ENCODE data around the gene CFAP46. TPM values are rescaled to one million over a fixed set of nuclear protein-coding genes. Genes with fewer than 3 reads are reported as not detected.
"Not testable (repeated sequence)": the region's sequence is repeated elsewhere in the genome, so short reads cannot be mapped to it uniquely, and the experiment has no call there.

CFAP46 gene
- total RNA-seq, 1 donor from 2014 or later, result not detected

DNA sequence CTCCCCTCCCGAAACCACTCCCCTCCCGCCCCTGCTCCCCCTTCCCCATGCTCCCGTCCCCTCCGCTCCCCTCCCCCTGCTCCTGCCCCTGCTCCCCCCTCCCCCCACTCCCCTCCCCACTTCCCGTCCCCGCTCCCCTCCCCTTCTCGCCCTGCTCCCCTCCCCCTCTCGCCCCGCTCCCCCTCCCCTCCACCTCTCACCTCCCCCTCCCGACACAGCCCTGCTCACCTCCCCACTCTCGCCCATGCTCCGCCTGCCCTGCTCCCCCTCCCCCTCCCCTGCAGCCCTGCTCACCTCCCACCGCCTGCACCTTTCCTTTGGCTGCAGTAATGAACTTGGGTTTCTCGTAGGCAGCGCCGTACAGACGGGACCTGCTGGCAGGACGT, 106.5 kb downstream of the CFAP46 start:
- no peaks in the 10 kb centered on the region for H3K36me3 Mint-ChIP-seq (ENCODE audit: low read depth)
- no peak overlapping the region for H3K27ac Mint-ChIP-seq
- no peak for DNase-seq
- no peaks in the 10 kb centered on the region for H3K9me3 Mint-ChIP-seq
- no peaks in the 10 kb centered on the region for H3K4me1 Mint-ChIP-seq
- H3K4me3 Mint-ChIP-seq, result no peak overlapping the region
- no peaks in the 10 kb centered on the region for H3K27me3 Mint-ChIP-seq
- intact Hi-C loops (cut with micrococcal nuclease), result loop anchor here (10.0 kb wide), 1 partner anchor 181 kb away; no protein-coding TSS in a partner anchor

DNA sequence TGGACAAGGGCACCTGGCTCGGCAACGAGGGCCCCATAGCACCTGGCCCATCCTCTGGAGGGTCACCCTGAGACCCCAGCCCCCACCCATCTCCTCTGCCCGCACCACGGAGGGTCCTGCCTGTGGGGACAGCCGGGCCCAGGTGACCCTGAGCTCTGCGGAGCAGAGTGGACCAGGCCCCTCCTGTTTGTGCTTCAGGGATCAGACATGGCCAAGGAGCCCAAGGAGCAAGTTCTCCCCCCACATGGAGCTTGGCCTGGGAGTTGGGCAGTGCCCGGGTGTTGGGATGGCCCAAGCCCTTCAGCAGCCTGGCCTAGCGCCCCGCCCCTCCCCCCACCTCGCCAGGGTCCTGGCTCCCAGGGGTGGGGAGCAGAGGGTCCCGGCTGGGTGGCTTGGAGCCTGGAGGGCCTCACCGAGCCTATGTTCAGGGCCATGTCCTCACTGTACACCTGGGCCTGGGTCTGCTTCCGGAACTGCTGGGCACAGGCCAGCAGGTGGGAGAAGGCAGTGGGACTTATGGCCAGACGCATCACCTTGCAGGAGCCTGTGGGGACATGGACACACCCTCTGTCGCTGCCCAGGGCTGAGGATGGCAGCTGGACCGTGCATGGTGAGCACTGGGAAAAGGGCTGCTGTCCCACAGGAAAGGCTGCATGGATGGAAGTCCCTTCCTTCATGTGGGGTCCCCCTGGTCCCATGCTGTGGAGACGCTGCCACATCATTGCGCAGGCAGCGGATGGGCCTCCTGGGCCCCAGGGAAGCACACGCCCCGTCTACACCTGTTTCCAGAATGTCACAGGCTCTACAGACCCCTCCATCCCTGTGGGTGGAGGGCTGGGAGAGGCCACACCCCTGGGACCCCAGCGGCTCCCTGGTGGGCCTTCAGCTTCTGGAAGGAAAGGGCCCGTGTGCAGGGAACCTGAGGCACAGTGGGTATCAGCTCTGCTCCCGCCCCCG, 107.2 kb downstream of the CFAP46 start:
- intact Hi-C loops (cut with micrococcal nuclease), result loop anchor here (10.0 kb wide), 1 partner anchor 180 kb away; no protein-coding TSS in a partner anchor
- Mint-ChIP-seq H3K27me3 (no peaks in the 10 kb centered on the region), H3K4me3 (no peak overlapping the region), H3K27ac (no peak overlapping the region), H3K9me3 (no peaks in the 10 kb centered on the region), H3K4me1 (no peaks in the 10 kb centered on the region), H3K36me3 (ENCODE audit: low read depth) (no peaks in the 10 kb centered on the region)
- DNase-seq, result no peak

- intact Hi-C loops (cut with micrococcal nuclease), result loop anchor here (10.0 kb wide), 1 partner anchor 180 kb away; no protein-coding TSS in a partner anchor
- Mint-ChIP-seq H3K4me3 (no peak overlapping the region), H3K27ac (no peak overlapping the region), H3K4me1 (no peaks in the 10 kb centered on the region), H3K36me3 (ENCODE audit: low read depth) (no peaks in the 10 kb centered on the region), H3K27me3 (no peaks in the 10 kb centered on the region), H3K9me3 (no peaks in the 10 kb centered on the region)
- no peak for DNase-seq
Observed at GRCh38 chr10:132834311-132834761, 108.0 kb downstream of the CFAP46 start.

DNA sequence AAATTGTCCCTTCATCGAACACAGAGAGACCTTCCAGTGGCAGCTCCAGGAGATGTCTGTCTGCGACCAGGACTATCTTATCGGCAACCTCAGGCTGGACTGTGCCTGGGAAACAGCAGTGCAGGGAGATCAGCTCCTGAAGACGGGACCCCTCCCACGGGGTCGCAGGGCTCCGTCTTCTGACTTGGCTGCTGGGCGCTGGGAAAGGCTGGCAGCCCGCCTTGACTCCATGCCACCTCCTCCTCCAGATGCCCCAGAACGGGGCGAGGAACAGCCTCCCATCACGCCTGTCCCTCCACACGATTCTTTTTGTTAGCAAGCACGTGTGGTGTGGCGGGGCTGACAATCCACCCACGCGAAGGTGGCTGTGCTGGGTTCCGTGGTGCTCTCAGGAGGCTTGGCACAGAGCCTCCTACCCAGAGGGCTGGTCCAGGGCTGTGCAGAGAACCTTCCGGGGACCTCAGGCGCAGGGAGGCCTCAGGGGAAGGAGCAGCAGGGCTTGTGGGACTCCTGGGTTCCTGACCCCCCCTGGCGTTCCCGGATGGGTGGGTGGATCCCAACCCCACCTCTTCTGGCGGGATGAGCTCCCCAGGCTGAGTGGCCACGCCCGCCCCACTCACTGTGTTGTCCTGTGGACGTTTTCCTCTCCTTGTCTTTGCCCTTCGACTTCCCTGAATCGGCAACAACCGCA, 108.8 kb downstream of the CFAP46 start:
- intact Hi-C loops (cut with micrococcal nuclease), result loop anchor here (10.0 kb wide), 1 partner anchor 179 kb away; no protein-coding TSS in a partner anchor
- H3K9me3 Mint-ChIP-seq, result no peaks in the 10 kb centered on the region
- no peaks in the 10 kb centered on the region for H3K36me3 Mint-ChIP-seq (ENCODE audit: low read depth)
- no peaks in the 10 kb centered on the region for H3K4me1 Mint-ChIP-seq
- H3K27me3 Mint-ChIP-seq, result no peaks in the 10 kb centered on the region
- no peak overlapping the region for H3K27ac Mint-ChIP-seq
- no peak overlapping the region for H3K4me3 Mint-ChIP-seq
- DNase-seq, result no peak

DNA sequence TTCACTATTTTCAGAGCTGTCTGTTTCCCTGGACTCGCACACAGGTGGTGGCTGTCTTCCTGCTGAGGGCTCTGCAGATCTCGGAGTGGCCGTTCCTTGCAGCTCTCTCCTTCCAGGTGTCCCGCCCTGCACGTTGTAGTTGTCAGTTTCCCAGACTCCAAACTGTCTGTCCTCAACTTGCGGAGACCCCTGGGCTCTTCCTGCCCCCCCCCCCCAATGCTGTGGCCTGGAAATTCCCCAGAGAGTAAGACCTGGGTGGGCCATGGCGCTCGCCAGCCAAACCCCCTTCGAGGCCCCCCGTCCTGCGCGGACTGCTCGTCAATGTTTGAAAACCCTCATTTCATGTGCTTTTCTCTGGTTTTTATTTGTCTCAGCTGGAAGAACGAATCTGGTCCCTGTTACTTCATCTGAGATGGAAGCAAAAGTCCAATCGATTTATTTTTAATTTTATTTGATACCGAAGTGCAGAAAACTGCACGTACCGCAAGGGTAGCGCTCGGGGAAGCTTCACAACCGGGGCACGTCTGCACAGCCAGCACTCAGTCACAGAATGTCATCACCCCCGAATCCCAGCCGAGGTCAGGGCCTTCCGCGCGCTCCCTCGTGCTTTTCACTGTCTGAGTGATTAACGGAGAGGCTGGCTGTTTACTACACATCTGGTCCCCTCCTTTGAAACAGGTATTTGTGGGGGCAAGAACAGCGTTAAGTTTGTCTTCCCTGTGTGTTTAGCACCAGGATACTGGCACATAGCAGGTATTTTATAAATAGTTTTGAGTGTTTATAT, 110.0 kb downstream of the CFAP46 start:
- Mint-ChIP-seq H3K4me1 (no peaks in the 10 kb centered on the region), H3K9me3 (no peaks in the 10 kb centered on the region), H3K27ac (no peak overlapping the region), H3K27me3 (no peaks in the 10 kb centered on the region), H3K36me3 (ENCODE audit: low read depth) (no peaks in the 10 kb centered on the region), H3K4me3 (no peak overlapping the region)
- intact Hi-C loops (cut with micrococcal nuclease), result loop anchor here (10.0 kb wide), 1 partner anchor 178 kb away; no protein-coding TSS in a partner anchor
- DNase-seq, result no peak

GRCh38 chr10:132829403-132829802, 113.0 kb downstream of the CFAP46 start:
- intact Hi-C loops (cut with micrococcal nuclease), result no loop called here
- H3K4me3 Mint-ChIP-seq, result no peak overlapping the region
- H3K4me1 Mint-ChIP-seq, result no peaks in the 10 kb centered on the region
- no peak overlapping the region for H3K27ac Mint-ChIP-seq
- DNase-seq, result no peak
- no peaks in the 10 kb centered on the region for H3K27me3 Mint-ChIP-seq
- H3K36me3 Mint-ChIP-seq (ENCODE audit: low read depth), result peaks cover 2% of the 10 kb centered on the region
- no peaks in the 10 kb centered on the region for H3K9me3 Mint-ChIP-seq

GRCh38 chr10:132828681-132829080, 113.7 kb downstream of the CFAP46 start:
- Mint-ChIP-seq H3K4me3 (no peak overlapping the region), H3K36me3 (ENCODE audit: low read depth) (peaks cover 2% of the 10 kb centered on the region), H3K4me1 (no peaks in the 10 kb centered on the region)

GRCh38 chr10:132827861-132828539, 114.4 kb downstream of the CFAP46 start:
- H3K9me3 Mint-ChIP-seq, result no peaks in the 10 kb centered on the region
- H3K4me3 Mint-ChIP-seq, result no peak overlapping the region
- no peak overlapping the region for H3K27ac Mint-ChIP-seq
- H3K27me3 Mint-ChIP-seq, result no peaks in the 10 kb centered on the region
- intact Hi-C loops (cut with micrococcal nuclease), result no loop called here
- no peak for DNase-seq
- H3K36me3 Mint-ChIP-seq (ENCODE audit: low read depth), result peaks cover 2% of the 10 kb centered on the region
- no peaks in the 10 kb centered on the region for H3K4me1 Mint-ChIP-seq

More at GRCh38 chr10:132828681-132829080, 113.7 kb downstream of the CFAP46 start:
- Mint-ChIP-seq H3K27me3 (no peaks in the 10 kb centered on the region), H3K27ac (no peak overlapping the region), H3K9me3 (no peaks in the 10 kb centered on the region)
- intact Hi-C loops (cut with micrococcal nuclease), result no loop called here
- DNase-seq, result no peak

GRCh38 chr10:132827423-132827789, 115.0 kb downstream of the CFAP46 start:
- Mint-ChIP-seq H3K27me3 (no peaks in the 10 kb centered on the region), H3K9me3 (no peaks in the 10 kb centered on the region), H3K4me3 (no peak overlapping the region), H3K27ac (no peak overlapping the region), H3K4me1 (no peaks in the 10 kb centered on the region), H3K36me3 (ENCODE audit: low read depth) (peaks cover 2% of the 10 kb centered on the region)
- intact Hi-C loops (cut with micrococcal nuclease), result no loop called here
- no peak for DNase-seq

DNA sequence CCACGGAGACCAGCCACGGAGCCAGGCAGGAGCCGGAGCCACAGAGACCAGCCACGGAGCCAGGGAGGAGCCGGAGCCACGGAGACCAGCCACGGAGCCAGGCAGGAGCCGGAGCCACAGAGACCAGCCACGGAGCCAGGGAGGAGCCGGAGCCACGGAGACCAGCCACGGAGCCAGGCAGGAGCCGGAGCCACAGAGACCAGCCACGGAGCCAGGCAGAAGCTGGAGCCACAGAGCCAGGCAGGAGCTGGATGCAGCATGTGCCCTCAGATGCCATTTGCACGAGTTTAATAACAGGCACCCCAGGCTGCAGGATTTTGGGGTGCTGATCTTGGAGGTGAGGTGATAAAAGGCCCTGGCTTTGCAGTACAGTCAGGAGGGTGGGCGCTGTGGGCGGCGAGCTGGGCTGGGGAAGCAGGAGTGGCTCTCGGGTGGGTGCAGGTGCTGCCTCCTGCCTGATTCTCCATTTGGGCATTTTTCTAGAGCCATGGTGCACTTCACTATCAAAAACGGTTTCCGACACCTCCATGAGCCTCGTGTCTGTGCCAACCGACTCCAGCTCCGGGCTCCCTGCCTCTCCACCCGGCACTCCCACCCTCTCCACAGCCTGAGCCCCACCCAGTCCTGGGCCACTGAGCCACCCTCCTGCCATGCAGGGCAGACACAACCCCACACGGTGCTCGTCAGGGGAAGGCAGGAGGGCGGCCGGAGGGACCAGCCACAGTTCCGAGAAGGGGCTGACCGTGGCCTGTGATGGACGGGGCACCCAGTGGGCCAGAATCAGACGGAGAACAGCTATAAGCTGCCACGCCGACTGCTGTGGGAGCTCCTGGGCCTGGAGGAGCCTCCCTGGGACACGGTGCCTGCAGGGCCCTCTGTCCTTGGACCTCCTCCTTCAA, 115.6 kb downstream of the CFAP46 start:
- no peaks in the 10 kb centered on the region for H3K4me1 Mint-ChIP-seq
- H3K27ac Mint-ChIP-seq, result no peak overlapping the region
- no peaks in the 10 kb centered on the region for H3K9me3 Mint-ChIP-seq
- H3K4me3 Mint-ChIP-seq, result no peak overlapping the region
- peaks cover 2% of the 10 kb centered on the region for H3K36me3 Mint-ChIP-seq (ENCODE audit: low read depth)
- intact Hi-C loops (cut with micrococcal nuclease), result no loop called here
- H3K27me3 Mint-ChIP-seq, result no peaks in the 10 kb centered on the region
- DNase-seq, result no peak

DNA sequence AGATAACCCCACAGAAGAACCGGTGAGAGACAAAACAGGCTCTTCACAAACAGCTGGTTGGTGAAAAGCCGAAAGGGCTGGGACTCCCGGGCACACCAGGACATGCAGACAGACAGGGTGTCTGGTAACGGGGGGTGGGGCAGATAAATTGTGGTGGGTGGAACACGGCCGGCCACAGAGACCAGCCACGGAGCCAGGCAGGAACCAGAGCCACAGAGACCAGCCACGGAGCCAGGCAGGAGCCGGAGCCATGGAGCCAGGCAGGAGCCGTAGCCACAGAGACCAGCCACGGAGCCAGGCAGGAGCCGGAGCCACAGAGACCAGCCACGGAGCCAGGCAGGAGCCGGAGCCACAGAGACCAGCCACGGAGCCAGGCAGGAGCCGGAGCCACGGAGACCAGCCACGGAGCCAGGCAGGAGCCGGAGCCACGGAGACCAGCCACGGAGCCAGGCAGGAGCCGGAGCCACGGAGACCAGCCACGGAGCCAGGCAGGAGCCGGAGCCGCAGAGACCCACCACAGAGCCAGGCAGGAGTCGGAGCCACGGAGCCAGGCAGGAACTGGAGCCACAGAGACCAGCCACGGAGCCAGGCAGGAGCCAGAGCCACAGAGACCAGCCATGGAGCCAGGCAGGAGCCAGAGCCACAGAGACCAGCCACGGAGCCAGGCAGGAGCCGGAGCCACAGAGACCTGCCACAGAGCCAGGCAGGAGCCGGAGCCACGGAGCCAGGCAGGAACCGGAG, 116.4 kb downstream of the CFAP46 start:
- H3K4me3 Mint-ChIP-seq; H3K36me3 Mint-ChIP-seq (ENCODE audit: low read depth); H3K4me1 Mint-ChIP-seq; H3K9me3 Mint-ChIP-seq; H3K27ac Mint-ChIP-seq; intact Hi-C loops (cut with micrococcal nuclease); H3K27me3 Mint-ChIP-seq; DNase-seq: not testable (repeated sequence)

DNA sequence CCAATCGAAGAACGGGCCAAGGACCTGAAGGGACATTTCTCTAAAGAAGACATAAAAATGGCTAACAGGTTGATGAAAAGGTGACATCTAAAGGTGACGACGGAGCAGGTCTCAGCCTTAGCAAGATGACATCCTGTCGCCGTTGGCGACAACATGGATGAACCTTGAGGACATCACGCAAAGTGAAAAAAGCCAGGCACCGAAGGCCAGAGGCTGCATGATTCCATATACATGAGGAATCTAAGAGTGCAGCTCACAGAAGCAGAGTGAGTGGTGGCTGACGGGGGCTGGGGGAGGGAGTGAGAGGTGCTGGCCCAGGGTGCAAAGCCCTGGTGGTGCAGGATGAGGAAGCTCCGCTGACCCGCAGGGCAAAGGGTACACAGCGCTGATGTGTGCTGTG, 122.3 kb downstream of the CFAP46 start:
- peaks cover 4% of the 10 kb centered on the region for H3K9me3 Mint-ChIP-seq
- intact Hi-C loops (cut with micrococcal nuclease), result no loop called here
- H3K4me1 Mint-ChIP-seq, result no peaks in the 10 kb centered on the region
- H3K4me3 Mint-ChIP-seq, result no peak overlapping the region
- DNase-seq, result no peak
- H3K27me3 Mint-ChIP-seq, result no peaks in the 10 kb centered on the region
- no peaks in the 10 kb centered on the region for H3K36me3 Mint-ChIP-seq (ENCODE audit: low read depth)
- no peak overlapping the region for H3K27ac Mint-ChIP-seq
